GM18498 (cell line): ENCODE measurements around the gene CYP2U1.
A peak's percentile ranks its signal among the peaks of the same experiment; 100 is the strongest.
"Not testable (repeated sequence)": the region's sequence is repeated elsewhere in the genome, so short reads cannot be mapped to it uniquely, and the experiment has no call there.

Experiments
- ATAC-seq: cut with Tn5 transposase; IDR thresholded peaks from one replicate; pipeline ENCODE4 v1.9.1; 2021; ENCODE audit warnings: mild to moderate bottlenecking, moderate library complexity; ENCODE audit not compliant: unreplicated experiment

CYP2U1 gene

GRCh38 chr4:107930821-107931774, at the start of gene CYP2U1:
CYP2U1 (plus strand) TSS chr4:107931549; CDS start chr4:107931644, 95 bp downstream.
- peak; percentile 97 for ATAC-seq

GRCh38 chr4:107885865-107886264, 45.5 kb upstream of the CYP2U1 start:
- no peak for ATAC-seq

GRCh38 chr4:107888237-107888636, 43.1 kb upstream of the CYP2U1 start:
- no peak for ATAC-seq

- no peak for ATAC-seq
Measured at GRCh38 chr4:107890779-107891178, 40.6 kb upstream of the CYP2U1 start.

GRCh38 chr4:107891299-107891698, 40.0 kb upstream of the CYP2U1 start:
- no peak for ATAC-seq

GRCh38 chr4:107893171-107894137, 37.9 kb upstream of the CYP2U1 start:
- ATAC-seq, result no peak

- ATAC-seq, result no peak
Measured at GRCh38 chr4:107894138-107894603, 37.2 kb upstream of the CYP2U1 start.

- ATAC-seq, result no peak
Measured at GRCh38 chr4:107896158-107896645, 35.1 kb upstream of the CYP2U1 start.

GRCh38 chr4:107896646-107897045, 34.7 kb upstream of the CYP2U1 start:
- ATAC-seq, result no peak

- ATAC-seq, result no peak
Measured at GRCh38 chr4:107897823-107898222, 33.5 kb upstream of the CYP2U1 start.

GRCh38 chr4:107900067-107900466, 31.3 kb upstream of the CYP2U1 start:
- no peak for ATAC-seq

- no peak for ATAC-seq
Measured at GRCh38 chr4:107900508-107900907, 30.8 kb upstream of the CYP2U1 start.

- no peak for ATAC-seq
Measured at GRCh38 chr4:107901213-107901934, 30.0 kb upstream of the CYP2U1 start.

- no peak for ATAC-seq
Measured at GRCh38 chr4:107902715-107903114, 28.6 kb upstream of the CYP2U1 start.

- ATAC-seq, result not testable (repeated sequence)
Measured at GRCh38 chr4:107905082-107905481, 26.3 kb upstream of the CYP2U1 start.

- ATAC-seq, result no peak
Measured at GRCh38 chr4:107906458-107907100, 24.8 kb upstream of the CYP2U1 start.

GRCh38 chr4:107908377-107908776, 23.0 kb upstream of the CYP2U1 start:
- no peak for ATAC-seq

- peak; percentile 97 for ATAC-seq
Measured at GRCh38 chr4:107913283-107913899, 18.0 kb upstream of the CYP2U1 start.

- ATAC-seq, result no peak
Measured at GRCh38 chr4:107915220-107915619, 16.1 kb upstream of the CYP2U1 start.
